HepG2 (cell line): ENCODE measurements around the gene GSK3B.

Experiments used
- MAZ ChIP-seq, 2 experiments: sonication (generic) in 1 of 2; formaldehyde crosslinking in 1 of 2; IDR thresholded peaks; 2 replicates each; pipeline versions ENCODE4 v1.5.0 to v1.6.1; 2012 to 2020; ENCODE audit warnings: low read depth in 2 of 2, mild to moderate bottlenecking in 2 of 2, borderline replicate concordance in 1 of 2, improper control_type of control experiment in 1 of 2, low read length in 1 of 2, missing genetic modification reagents in 1 of 2, moderate library complexity in 1 of 2
- NR3C1 ChIP-seq: sonication (generic); formaldehyde crosslinking; IDR thresholded peaks from 2 replicates; pipeline ENCODE4 v1.4.0; 2020; ENCODE audit warnings: missing genetic modification reagents
- POLR2A ChIP-seq, 2 experiments: IDR thresholded peaks; 2 replicates each; pipeline ENCODE4 v1.6.1; 2011; ENCODE audit warnings: low read depth in 2 of 2, low read length in 2 of 2, mild to moderate bottlenecking in 1 of 2, moderate library complexity in 1 of 2; ENCODE audit not compliant: insufficient read depth in 1 of 2
- TF ChIP-seq, protein P1 (sequence below): sonication (generic); formaldehyde crosslinking; IDR thresholded peaks from 2 replicates; pipeline ENCODE4 v1.5.1; 2020; ENCODE audit warnings: missing genetic modification reagents, mild to moderate bottlenecking, borderline replicate concordance

DNA sequence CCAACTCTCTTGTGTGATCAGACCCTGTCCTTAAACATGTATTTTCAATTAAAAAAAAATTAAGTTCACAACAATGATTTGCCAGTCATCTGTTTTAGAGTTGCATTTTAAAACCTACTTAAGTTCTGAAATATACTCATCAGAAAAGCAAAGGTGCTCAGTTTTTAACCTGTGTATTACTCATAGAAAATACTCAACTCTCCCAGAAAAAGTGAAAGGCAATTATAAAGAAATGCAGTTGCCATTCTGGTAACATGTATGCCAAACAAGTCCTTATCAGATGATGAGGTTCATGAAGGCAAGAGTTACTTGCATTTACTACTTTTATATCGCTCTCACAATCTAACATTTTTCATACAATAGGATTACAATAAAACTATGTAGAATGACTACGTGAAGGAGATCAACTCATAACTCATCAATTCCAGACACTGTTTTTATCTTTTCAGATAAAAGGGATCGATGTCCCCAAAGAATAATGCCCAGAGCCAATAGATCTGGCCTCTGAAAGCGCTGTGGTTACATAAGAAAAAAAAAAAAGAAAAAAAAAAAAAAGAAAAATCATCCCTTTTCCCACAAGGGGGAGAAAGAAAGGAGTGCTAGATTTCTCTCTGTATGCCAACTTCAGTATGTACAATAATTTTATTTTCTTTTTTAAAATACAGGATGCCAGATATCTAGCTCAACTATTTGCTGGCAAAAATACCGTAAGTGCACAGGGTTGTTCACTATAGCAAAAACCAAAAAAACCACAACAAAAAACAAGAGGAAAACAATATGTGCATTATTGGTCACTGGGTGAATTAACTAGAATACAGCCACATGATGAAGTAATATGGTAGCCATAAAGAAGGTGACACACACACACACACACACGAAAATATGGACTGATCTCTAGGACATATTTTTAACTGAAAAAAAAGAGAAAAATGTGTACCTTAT is 175.0 kb downstream of the GSK3B start:
- TF ChIP-seq, protein P1, sequence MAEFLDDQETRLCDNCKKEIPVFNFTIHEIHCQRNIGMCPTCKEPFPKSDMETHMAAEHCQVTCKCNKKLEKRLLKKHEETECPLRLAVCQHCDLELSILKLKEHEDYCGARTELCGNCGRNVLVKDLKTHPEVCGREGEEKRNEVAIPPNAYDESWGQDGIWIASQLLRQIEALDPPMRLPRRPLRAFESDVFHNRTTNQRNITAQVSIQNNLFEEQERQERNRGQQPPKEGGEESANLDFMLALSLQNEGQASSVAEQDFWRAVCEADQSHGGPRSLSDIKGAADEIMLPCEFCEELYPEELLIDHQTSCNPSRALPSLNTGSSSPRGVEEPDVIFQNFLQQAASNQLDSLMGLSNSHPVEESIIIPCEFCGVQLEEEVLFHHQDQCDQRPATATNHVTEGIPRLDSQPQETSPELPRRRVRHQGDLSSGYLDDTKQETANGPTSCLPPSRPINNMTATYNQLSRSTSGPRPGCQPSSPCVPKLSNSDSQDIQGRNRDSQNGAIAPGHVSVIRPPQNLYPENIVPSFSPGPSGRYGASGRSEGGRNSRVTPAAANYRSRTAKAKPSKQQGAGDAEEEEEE, result no peak
- TF ChIP-seq MAZ (IDR thresholded peaks at IDR 0.05; ENCODE audit: borderline replicate concordance, low read depth, low read length) (no peak), MAZ (CRISPR knock-in tag; IDR thresholded peaks at IDR 0.05; ENCODE audit: low read depth) (no peak), POLR2A (IDR thresholded peaks at IDR 0.05; ENCODE audit: insufficient read depth in 1 of 2, low read depth in 2 of 2, low read length in 2 of 2) (no peak), NR3C1 (no peak)
